Heart left ventricle (tissue), 16 donors: ENCODE measurements around the gene AHDC1. TPM values are rescaled to one million over a fixed set of nuclear protein-coding genes. Genes with fewer than 3 reads are reported as not detected.

Source experiments
- ATAC-seq, 4 donors: fragments of 200-7000 bp; cut with Tn5 transposase; one replicate each; pipeline ENCODE4 v1.9.1; 2020 to 2022; ENCODE audit warnings: moderate library complexity in 4 of 4, mild to moderate bottlenecking in 3 of 4, moderate number of reproducible peaks in 1 of 4
- DNase-seq, 5 donors: peaks; one replicate each; pipeline ENCODE4 v3.0.0-alpha.2; 2020
- H3K27ac ChIP-seq, 12 donors: fragments of 200-600 bp; sonication (generic) in 4 of 12; one replicate each; pipeline versions ENCODE4 v1.5.0 to v1.8.0; 2016 to 2022; ENCODE audit warnings: mild to moderate bottlenecking in 2 of 12
- H3K27me3 ChIP-seq, 9 donors: fragments of 200-600 bp; sonication (generic) in 2 of 9; one replicate each; pipeline versions ENCODE4 v1.5.1 to v1.8.0; 2016 to 2022; ENCODE audit warnings: mild to moderate bottlenecking in 3 of 9
- H3K36me3 ChIP-seq, 9 donors: fragments of 200-600 bp; sonication (generic) in 2 of 9; one replicate each; pipeline versions ENCODE4 v1.5.0 to v1.8.0; 2018 to 2022; ENCODE audit warnings: mild to moderate bottlenecking in 2 of 9
- H3K4me1 ChIP-seq, 12 donors: fragments of 200-600 bp; sonication (generic) in 4 of 12; one replicate each; pipeline versions ENCODE4 v1.5.0 to v1.8.0; 2016 to 2022; ENCODE audit warnings: mild to moderate bottlenecking in 3 of 12
- H3K4me3 ChIP-seq, 12 donors: fragments of 200-600 bp; sonication (generic) in 4 of 12; one replicate each; pipeline versions ENCODE4 v1.5.0 to v1.8.0; 2017 to 2022; ENCODE audit warnings: mild to moderate bottlenecking in 9 of 12, moderate library complexity in 4 of 12
- H3K9me3 ChIP-seq, 12 donors: fragments of 200-600 bp; sonication (generic) in 4 of 12; one replicate each; pipeline versions ENCODE4 v1.5.0 to v1.8.0; 2016 to 2022; ENCODE audit warnings: mild to moderate bottlenecking in 1 of 12
- POLR2A ChIP-seq, 2 donors: fragments of 450-650 bp; IDR thresholded peaks; one replicate each; pipeline ENCODE4 v1.6.1; 2017; ENCODE audit warnings: antibody characterized with exemption in 2 of 2, mild to moderate bottlenecking in 2 of 2, moderate library complexity in 2 of 2
- WGBS, 4 donors: extraction: QIAGEN DNeasy Blood & Tissue Kit in 2 of 4; methylation state at CpG; one replicate each; pipeline versions ENCODE4 v1.1.5 to v1.1.7; 2013 to 2018; 5-methylcytosine and 5-hydroxymethylcytosine counted together
- intact Hi-C, 10 donors: fragments of 100-400 bp; cut with DNase I; formaldehyde crosslinking; loops; one replicate each; pipeline versions ENCODE4 v1.11.1 to v1.14.2; 2022
- polyA plus RNA-seq, 2 donors: library from polyadenylated mRNA; stranded (reverse); fragments of 200-250 nt; gene quantifications; one replicate each; pipeline ENCODE4 v1.2.3, GENCODE V29; 2013
- total RNA-seq, 9 donors: library from RNA; depleted of rRNA in 2 of 9; stranded (reverse); fragments of >200 nt in 2 of 9; fragmentation: NEBNext Ultra II Directional in 3 of 9; extraction: Animal tissue kit (Norgen Biotek cat#: 25700) in 3 of 9; gene quantifications; one replicate each; pipeline versions ENCODE4 v1.1.0 to v1.2.4, GENCODE V29; 2016 to 2023
- TF ChIP-seq, protein P1 (sequence below), 12 donors: fragments of 200-600 bp; sonication (generic) in 4 of 12; IDR thresholded peaks; one replicate each; pipeline versions ENCODE4 v1.5.0 to v1.8.0; 2018 to 2022; ENCODE audit warnings: antibody characterized with exemption in 12 of 12, mild to moderate bottlenecking in 5 of 12
- donor health status: ischemic (EF 13 %, LVEDD 7.1; RV severe dilation, severe dysfunction).
- donor health status: healthy with polysubstance abuse.
- donor health status: DM: no; HTN: yes; CAD: no.
- donor health status: DM: no; HTN: no; CAD: no.
- donor health status: ischemic (EF 25% LVEDD 6.9; RV normal size, moderate dysfunction).
- donor health status: ischemic (EF 25% LVEDD 5.7; RV mildly dilated, moderate dysfunction).
- donor health status: healthy.
- donor health status: DM: yes; HTN: yes; CAD: no.
- donor health status: ischemic (EF 35%, LVEDD 5.7; RV mildly dilated, moderate dysfunction).
- donor health status: nonischemic (EF 11% LVEDD 7.7; RV severe dilation, severe dysfunction).
- donor health status: DM: yes; HTN: yes; CAD: no.
- donor health status: PGD.
- donor health status: ischemic (EF 29% LVEDD 5.4; RV normal size, mild dysfunction).
- donor health status: nonischemic (EF 23%, LVEDD 6.1; RV moderate dilation, normal function).

Gene AHDC1
- total and polyA plus RNA-seq, 11 donors, result 25.8 to 50.2 (median 42.1) TPM

GRCh38 chr1:27592931-27593677, 10.8 kb downstream of the AHDC1 start:
- Histone ChIP-seq H3K27ac (peak overlapping the region in 11 of 12 donors; percentile 10 to 99 (median 73)), H3K4me1 (peaks cover 25 to 100% (median 96%) of the 10 kb centered on the region in 12 donors), H3K36me3 (peaks cover 0 to 15% (median 0%) of the 10 kb centered on the region in 9 donors), H3K27me3 (no peaks in the 10 kb centered on the region), H3K9me3 (no peaks in the 10 kb centered on the region), H3K4me3 (peak overlapping the region in 3 of 12 donors; percentile 4 to 6 (median 5))
- intact Hi-C loops, result no loop called here
- 46 to 51% (median 48%) methylated on average over 10 to 17 of the region's 17 CpGs for WGBS, 4 donors
- no peak for TF ChIP-seq POLR2A (IDR thresholded peaks at IDR 0.05)
- TF ChIP-seq, protein P1, sequence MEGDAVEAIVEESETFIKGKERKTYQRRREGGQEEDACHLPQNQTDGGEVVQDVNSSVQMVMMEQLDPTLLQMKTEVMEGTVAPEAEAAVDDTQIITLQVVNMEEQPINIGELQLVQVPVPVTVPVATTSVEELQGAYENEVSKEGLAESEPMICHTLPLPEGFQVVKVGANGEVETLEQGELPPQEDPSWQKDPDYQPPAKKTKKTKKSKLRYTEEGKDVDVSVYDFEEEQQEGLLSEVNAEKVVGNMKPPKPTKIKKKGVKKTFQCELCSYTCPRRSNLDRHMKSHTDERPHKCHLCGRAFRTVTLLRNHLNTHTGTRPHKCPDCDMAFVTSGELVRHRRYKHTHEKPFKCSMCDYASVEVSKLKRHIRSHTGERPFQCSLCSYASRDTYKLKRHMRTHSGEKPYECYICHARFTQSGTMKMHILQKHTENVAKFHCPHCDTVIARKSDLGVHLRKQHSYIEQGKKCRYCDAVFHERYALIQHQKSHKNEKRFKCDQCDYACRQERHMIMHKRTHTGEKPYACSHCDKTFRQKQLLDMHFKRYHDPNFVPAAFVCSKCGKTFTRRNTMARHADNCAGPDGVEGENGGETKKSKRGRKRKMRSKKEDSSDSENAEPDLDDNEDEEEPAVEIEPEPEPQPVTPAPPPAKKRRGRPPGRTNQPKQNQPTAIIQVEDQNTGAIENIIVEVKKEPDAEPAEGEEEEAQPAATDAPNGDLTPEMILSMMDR (IDR thresholded peaks at IDR 0.05), result no peak
- ATAC-seq, result peak in 3 of 4 donors; percentile 19 to 27 (median 26)
- peak in 2 of 5 donors; percentile 38 to 74 for DNase-seq

- H3K27me3 ChIP-seq, result no peaks in the 10 kb centered on the region
- H3K36me3 ChIP-seq, result peaks cover 0 to 15% (median 0%) of the 10 kb centered on the region in 9 donors
- H3K4me1 ChIP-seq, result peaks cover 25 to 100% (median 94%) of the 10 kb centered on the region in 12 donors
- H3K27ac ChIP-seq, result peak overlapping the region in 11 of 12 donors; percentile 10 to 99 (median 73)
- 64 to 70% (median 68%) methylated on average over 14 to 22 of the region's 22 CpGs for WGBS, 4 donors
- intact Hi-C loops, result no loop called here
- TF ChIP-seq, protein P1 (IDR thresholded peaks at IDR 0.05), result no peak
- TF ChIP-seq POLR2A (IDR thresholded peaks at IDR 0.05), result no peak
- ATAC-seq (no peak), DNase-seq (peak in 1 of 5 donors; percentile 28)
- no peaks in the 10 kb centered on the region for H3K9me3 ChIP-seq
- H3K4me3 ChIP-seq, result peak overlapping the region in 3 of 12 donors; percentile 4 to 6 (median 5)
These were observed 11.6 kb downstream of the AHDC1 start for GRCh38 chr1:27592232-27592930.

DNA sequence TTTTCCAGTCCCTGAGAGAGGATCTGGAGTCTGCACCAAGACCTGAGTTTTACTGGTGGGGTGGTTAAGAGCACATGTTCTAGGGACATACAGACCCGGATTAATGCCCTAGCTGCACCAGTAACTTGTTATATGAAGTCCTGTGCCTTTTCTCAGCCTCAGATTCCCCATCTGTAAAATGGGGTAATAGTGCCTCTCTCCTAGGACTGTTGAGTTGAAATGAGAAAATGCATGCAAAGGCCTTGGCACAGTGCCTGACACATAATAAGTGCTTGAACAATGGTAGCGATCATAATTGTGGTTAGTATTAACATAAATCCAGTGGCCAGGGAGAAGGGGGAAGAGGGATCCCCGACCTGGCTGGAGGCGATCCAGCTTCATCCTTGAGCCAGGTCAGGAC, 12.3 kb downstream of the AHDC1 start:
- WGBS, 4 donors, result 53 to 59% (median 56%) methylated on average over 4 of the region's 4 CpGs
- peaks cover 25 to 100% (median 87%) of the 10 kb centered on the region in 12 donors for H3K4me1 ChIP-seq
- H3K9me3 ChIP-seq, result no peaks in the 10 kb centered on the region
- intact Hi-C loops, result no loop called here
- H3K27me3 ChIP-seq, result no peaks in the 10 kb centered on the region
- peak overlapping the region in 11 of 12 donors; percentile 51 to 99 (median 72) for H3K27ac ChIP-seq
- H3K36me3 ChIP-seq, result peaks cover 0 to 15% (median 0%) of the 10 kb centered on the region in 9 donors
- ATAC-seq (no peak), DNase-seq (no peak)
- TF ChIP-seq, protein P1 (IDR thresholded peaks at IDR 0.05), result no peak
- H3K4me3 ChIP-seq, result no peak overlapping the region
